ENCODE results near the gene BOLA1.

DNA sequence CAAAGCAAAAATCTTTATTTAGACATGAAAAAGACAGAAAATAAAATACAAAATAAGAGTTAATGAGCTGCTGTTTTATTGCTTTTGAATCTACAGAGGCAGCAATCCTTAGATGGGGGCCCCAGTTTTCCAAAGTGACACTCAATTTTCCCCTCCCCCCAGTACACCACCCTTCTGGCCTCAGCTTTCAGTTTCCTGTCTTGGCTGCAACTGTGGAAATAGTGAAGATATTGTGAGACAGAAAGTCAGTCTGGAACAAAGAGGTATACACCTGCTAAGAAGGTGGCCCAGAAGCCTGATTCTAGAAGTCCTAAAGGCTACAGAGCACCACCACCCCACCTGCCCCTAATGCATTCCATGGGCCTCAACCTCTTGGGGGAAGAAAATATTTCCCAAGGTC is 38.4 kb downstream of the BOLA1 start:
- TF ChIP-seq, protein P1, sequence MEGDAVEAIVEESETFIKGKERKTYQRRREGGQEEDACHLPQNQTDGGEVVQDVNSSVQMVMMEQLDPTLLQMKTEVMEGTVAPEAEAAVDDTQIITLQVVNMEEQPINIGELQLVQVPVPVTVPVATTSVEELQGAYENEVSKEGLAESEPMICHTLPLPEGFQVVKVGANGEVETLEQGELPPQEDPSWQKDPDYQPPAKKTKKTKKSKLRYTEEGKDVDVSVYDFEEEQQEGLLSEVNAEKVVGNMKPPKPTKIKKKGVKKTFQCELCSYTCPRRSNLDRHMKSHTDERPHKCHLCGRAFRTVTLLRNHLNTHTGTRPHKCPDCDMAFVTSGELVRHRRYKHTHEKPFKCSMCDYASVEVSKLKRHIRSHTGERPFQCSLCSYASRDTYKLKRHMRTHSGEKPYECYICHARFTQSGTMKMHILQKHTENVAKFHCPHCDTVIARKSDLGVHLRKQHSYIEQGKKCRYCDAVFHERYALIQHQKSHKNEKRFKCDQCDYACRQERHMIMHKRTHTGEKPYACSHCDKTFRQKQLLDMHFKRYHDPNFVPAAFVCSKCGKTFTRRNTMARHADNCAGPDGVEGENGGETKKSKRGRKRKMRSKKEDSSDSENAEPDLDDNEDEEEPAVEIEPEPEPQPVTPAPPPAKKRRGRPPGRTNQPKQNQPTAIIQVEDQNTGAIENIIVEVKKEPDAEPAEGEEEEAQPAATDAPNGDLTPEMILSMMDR (IDR thresholded peaks at IDR 0.05; ENCODE audit: insufficient read depth, low read length) = no peak
- no peak for TF ChIP-seq POLR2AphosphoS5 (IDR thresholded peaks at IDR 0.05; ENCODE audit: low read depth)
- TF ChIP-seq GABPA (IDR thresholded peaks at IDR 0.05; ENCODE audit: low read depth) = no peak

Data from HL-60 (cell line).